Hepatocyte (in vitro differentiated cells): Measurements from ENCODE around the gene STEAP4. TPM values are rescaled to one million over a fixed set of nuclear protein-coding genes. Genes with fewer than 3 reads are reported as not detected.

ENCODE experiments used
- DNase-seq: peaks from one replicate; pipeline ENCODE4 v3.0.0-alpha.2; 2016; ENCODE audit warnings: low spot score
- H2AFZ ChIP-seq: fragments of 200-600 bp; sonication (generic); 2 replicates; pipeline ENCODE4 v1.6.0; 2016; ENCODE audit warnings: antibody characterized with exemption, mild to moderate bottlenecking
- H3K27ac ChIP-seq: fragments of 200-600 bp; sonication (generic); 2 replicates; pipeline ENCODE4 v1.5.1; 2016; ENCODE audit warnings: mild to moderate bottlenecking
- H3K27me3 ChIP-seq: fragments of 200-600 bp; sonication (generic); 2 replicates; pipeline ENCODE4 v1.6.1; 2016
- H3K36me3 ChIP-seq: fragments of 200-600 bp; sonication (generic); replicated peaks from 2 replicates; pipeline ENCODE4 v1.5.1; 2016; ENCODE audit warnings: low read depth; ENCODE audit not compliant: insufficient read depth
- H3K4me1 ChIP-seq: fragments of 200-600 bp; sonication (generic); 2 replicates; pipeline ENCODE4 v1.5.1; 2016; ENCODE audit warnings: mild to moderate bottlenecking, moderate library complexity; ENCODE audit not compliant: insufficient read depth
- H3K4me2 ChIP-seq: fragments of 200-600 bp; sonication (generic); 2 replicates; pipeline ENCODE4 v1.6.0; 2016
- H3K4me3 ChIP-seq: fragments of 200-600 bp; sonication (generic); 2 replicates; pipeline ENCODE4 v1.5.1; 2016; ENCODE audit warnings: mild to moderate bottlenecking
- H3K79me2 ChIP-seq: fragments of 200-600 bp; sonication (generic); 2 replicates; pipeline ENCODE4 v1.6.0; 2017; ENCODE audit warnings: mild to moderate bottlenecking
- H3K9me2 ChIP-seq: fragments of 200-600 bp; sonication (generic); replicated peaks from 2 replicates; pipeline ENCODE4 v1.6.0; 2017; ENCODE audit warnings: mild to moderate bottlenecking; ENCODE audit not compliant: insufficient read depth
- H3K9me3 ChIP-seq: fragments of 200-600 bp; sonication (generic); 2 replicates; pipeline ENCODE4 v1.5.1; 2016; ENCODE audit warnings: low read depth, mild to moderate bottlenecking
- H4K20me1 ChIP-seq: fragments of 200-600 bp; sonication (generic); 2 replicates; pipeline ENCODE4 v1.6.0; 2016; ENCODE audit warnings: mild to moderate bottlenecking; ENCODE audit not compliant: insufficient read depth, poor library complexity, severe bottlenecking
- EZH2 ChIP-seq: fragments of 200-600 bp; sonication (generic); IDR thresholded peaks from 2 replicates; pipeline ENCODE4 v1.6.1; 2016; ENCODE audit warnings: antibody characterized with exemption, mild to moderate bottlenecking, borderline replicate concordance
- EZH2phosphoT487 ChIP-seq: fragments of 200-600 bp; sonication (generic); IDR thresholded peaks from one replicate; pipeline ENCODE4 v1.6.1; 2018; ENCODE audit warnings: antibody characterized with exemption, mild to moderate bottlenecking, low read depth, moderate library complexity; ENCODE audit not compliant: unreplicated experiment, severe bottlenecking
- WGBS: methylation state at CpG from one replicate; pipeline ENCODE4 v1.1.6; 2016; ENCODE audit warnings: low lambda C conversion rate; ENCODE audit errors: missing lambda C conversion rate; 5-methylcytosine and 5-hydroxymethylcytosine counted together
- polyA plus RNA-seq: library from polyadenylated mRNA; unstranded; fragments of >200 nt; fragmentation: Nextera tagmentation; extraction: Ambion mirVana; gene quantifications from 2 replicates; pipeline ENCODE4 v1.2.1, GENCODE V29; 2016
- total RNA-seq: library from RNA; depleted of rRNA; stranded (reverse); fragments of >200 nt; gene quantifications from 2 replicates; pipeline ENCODE4 v1.2.3, GENCODE V29; 2014
- TF ChIP-seq, protein P1 (sequence below): fragments of 200-600 bp; sonication (generic); IDR thresholded peaks from 2 replicates; pipeline ENCODE4 v1.5.1; 2016; ENCODE audit warnings: antibody characterized with exemption, mild to moderate bottlenecking; ENCODE audit not compliant: poor library complexity

Gene STEAP4
- total and polyA plus RNA-seq, 2 experiments from 2014 or later = 1.1 TPM; not detected in 1

DNA sequence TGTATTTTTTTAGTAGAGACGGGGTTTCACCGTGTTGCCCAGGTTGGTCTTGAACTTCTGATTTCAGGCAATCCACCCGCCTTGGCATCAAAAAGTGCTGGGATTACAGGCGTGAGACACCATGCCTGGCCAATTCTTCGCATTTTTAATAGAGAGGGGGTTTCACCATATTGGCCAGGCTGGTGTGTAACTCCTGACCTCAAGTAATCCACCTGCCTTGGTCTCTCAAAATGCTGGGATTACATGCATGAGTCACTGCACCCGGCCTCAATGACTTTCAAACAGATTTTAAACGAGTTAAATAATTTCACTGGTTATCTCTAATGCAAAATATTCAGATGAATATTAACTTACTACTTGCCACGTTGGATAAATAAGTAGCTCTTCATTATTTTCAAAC, 37.6 kb upstream of the STEAP4 start:
- no peaks in the 10 kb centered on the region for H3K27me3 ChIP-seq
- DNase-seq = no peak
- 87% methylated on average over 8 of the region's 8 CpGs for WGBS
- no peaks in the 10 kb centered on the region for H3K9me3 ChIP-seq
- H3K4me2 ChIP-seq = no peak overlapping the region
- H3K4me1 ChIP-seq = peaks cover 4% of the 10 kb centered on the region
- H3K4me3 ChIP-seq = no peak overlapping the region
- no peak overlapping the region for H2AFZ ChIP-seq
- H4K20me1 ChIP-seq = no peaks in the 10 kb centered on the region
- no peaks in the 10 kb centered on the region for H3K36me3 ChIP-seq
- H3K79me2 ChIP-seq = no peaks in the 10 kb centered on the region
- TF ChIP-seq, protein P1, sequence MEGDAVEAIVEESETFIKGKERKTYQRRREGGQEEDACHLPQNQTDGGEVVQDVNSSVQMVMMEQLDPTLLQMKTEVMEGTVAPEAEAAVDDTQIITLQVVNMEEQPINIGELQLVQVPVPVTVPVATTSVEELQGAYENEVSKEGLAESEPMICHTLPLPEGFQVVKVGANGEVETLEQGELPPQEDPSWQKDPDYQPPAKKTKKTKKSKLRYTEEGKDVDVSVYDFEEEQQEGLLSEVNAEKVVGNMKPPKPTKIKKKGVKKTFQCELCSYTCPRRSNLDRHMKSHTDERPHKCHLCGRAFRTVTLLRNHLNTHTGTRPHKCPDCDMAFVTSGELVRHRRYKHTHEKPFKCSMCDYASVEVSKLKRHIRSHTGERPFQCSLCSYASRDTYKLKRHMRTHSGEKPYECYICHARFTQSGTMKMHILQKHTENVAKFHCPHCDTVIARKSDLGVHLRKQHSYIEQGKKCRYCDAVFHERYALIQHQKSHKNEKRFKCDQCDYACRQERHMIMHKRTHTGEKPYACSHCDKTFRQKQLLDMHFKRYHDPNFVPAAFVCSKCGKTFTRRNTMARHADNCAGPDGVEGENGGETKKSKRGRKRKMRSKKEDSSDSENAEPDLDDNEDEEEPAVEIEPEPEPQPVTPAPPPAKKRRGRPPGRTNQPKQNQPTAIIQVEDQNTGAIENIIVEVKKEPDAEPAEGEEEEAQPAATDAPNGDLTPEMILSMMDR = no peak
- TF ChIP-seq EZH2 (no peak), EZH2phosphoT487 (no peak)
- H3K27ac ChIP-seq = no peak overlapping the region
- H3K9me2 ChIP-seq = no peaks in the 10 kb centered on the region

DNA sequence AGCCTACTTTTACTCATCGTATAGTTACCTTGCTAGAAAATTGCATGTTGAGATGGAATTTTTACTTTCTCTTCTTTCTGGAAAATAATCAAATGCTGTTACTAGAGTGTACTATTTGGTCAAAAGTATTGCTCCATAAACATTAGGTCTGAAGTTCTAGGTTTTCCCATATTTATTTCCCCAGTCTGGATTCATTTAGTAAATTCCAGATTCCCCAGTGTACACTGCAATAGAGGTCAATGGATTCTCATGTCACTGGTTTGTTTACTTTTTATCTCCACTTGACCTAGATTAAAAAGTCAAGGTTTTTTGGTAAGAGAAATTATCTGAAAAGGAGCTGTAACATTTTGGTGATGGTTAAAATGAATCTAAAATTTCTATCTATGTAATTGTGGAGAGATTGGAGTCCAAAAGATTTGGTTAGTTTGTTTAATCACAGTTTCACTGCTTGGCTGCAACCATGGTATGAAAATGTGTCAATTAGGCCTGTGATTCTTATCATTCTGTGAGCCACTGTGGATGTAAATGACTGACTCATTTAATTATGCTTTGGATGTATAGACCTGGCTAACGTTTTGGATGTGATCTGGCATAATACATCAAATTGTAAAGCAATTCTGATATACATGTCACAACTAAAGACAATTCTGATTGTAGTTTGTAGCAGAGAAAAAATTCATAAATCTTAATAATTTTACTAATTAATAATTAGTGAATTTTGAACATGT, 32.7 kb upstream of the STEAP4 start:
- H2AFZ ChIP-seq = no peak overlapping the region
- no peaks in the 10 kb centered on the region for H3K36me3 ChIP-seq
- WGBS = 66% methylated on average over 2 of the region's 2 CpGs
- TF ChIP-seq, protein P1 = no peak
- TF ChIP-seq EZH2 (no peak), EZH2phosphoT487 (no peak)
- no peaks in the 10 kb centered on the region for H3K4me1 ChIP-seq
- no peak overlapping the region for H3K4me2 ChIP-seq
- no peaks in the 10 kb centered on the region for H3K9me3 ChIP-seq
- H4K20me1 ChIP-seq = no peaks in the 10 kb centered on the region
- H3K27ac ChIP-seq = no peak overlapping the region
- H3K4me3 ChIP-seq = no peak overlapping the region
- no peaks in the 10 kb centered on the region for H3K9me2 ChIP-seq
- no peaks in the 10 kb centered on the region for H3K79me2 ChIP-seq
- no peak for DNase-seq
- no peaks in the 10 kb centered on the region for H3K27me3 ChIP-seq

DNA sequence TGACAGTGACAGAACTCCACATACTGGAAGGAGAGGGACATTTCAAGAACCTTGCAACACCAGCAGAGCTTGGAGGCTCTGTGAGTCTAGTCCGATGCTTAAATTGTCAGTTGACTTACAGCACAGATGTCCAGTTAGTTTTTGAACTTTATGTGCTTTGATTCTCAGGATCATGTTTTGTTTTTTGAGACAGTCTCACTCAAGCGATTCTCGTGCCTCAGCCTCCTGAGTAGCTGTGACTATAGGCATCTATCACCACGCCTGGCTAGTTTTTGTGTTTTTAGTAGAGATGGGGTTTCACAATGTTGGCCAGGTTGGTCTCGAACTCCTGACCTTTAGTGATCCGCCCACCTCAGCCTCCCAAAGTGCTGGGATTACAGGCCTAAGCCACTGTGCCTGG, 31.8 kb upstream of the STEAP4 start:
- H3K27ac ChIP-seq = no peak overlapping the region
- no peaks in the 10 kb centered on the region for H3K4me1 ChIP-seq
- no peak overlapping the region for H3K4me3 ChIP-seq
- H3K27me3 ChIP-seq = no peaks in the 10 kb centered on the region
- no peak for DNase-seq
- no peaks in the 10 kb centered on the region for H3K9me3 ChIP-seq
- no peak overlapping the region for H3K4me2 ChIP-seq
- TF ChIP-seq EZH2 (no peak), EZH2phosphoT487 (no peak)
- TF ChIP-seq, protein P1 = no peak
- H3K9me2 ChIP-seq = no peaks in the 10 kb centered on the region
- no peak overlapping the region for H2AFZ ChIP-seq
- no peaks in the 10 kb centered on the region for H3K36me3 ChIP-seq
- WGBS = 96% methylated on average over 6 of the region's 6 CpGs
- H4K20me1 ChIP-seq = no peaks in the 10 kb centered on the region
- no peaks in the 10 kb centered on the region for H3K79me2 ChIP-seq
